Activated naive CD4-positive, alpha-beta T cell treated with anti-CD3 and anti-CD28 coated beads for 36 hours (primary cell): ENCODE results near the gene PRAC2. TPM values are rescaled to one million over a fixed set of nuclear protein-coding genes. Genes with fewer than 3 reads are reported as not detected.
A peak's percentile ranks its signal among the peaks of the same experiment; 100 is the strongest.

Experiments used
- CTCF ChIA-PET: fragments of 350-600 bp; sonication (Branson Sonifier 250); formaldehyde crosslinking; loops from one replicate; lab custom pipeline; 2021; ENCODE audit warnings: antibody characterized with exemption; lab: Charles Lee
- DNase-seq: peaks from one replicate; pipeline ENCODE4 v3.0.0-alpha.2; 2020
- H3K27ac Mint-ChIP-seq: one replicate; pipeline ENCODE4 v1.8.0; 2021; ENCODE audit warnings: mild to moderate bottlenecking, mixed read lengths
- H3K27me3 Mint-ChIP-seq: one replicate; pipeline ENCODE4 v1.8.0; 2021; ENCODE audit warnings: low read depth, mixed read lengths
- H3K36me3 Mint-ChIP-seq: one replicate; pipeline ENCODE4 v1.8.0; 2021; ENCODE audit warnings: low read depth, mixed read lengths
- H3K4me1 Mint-ChIP-seq: one replicate; pipeline ENCODE4 v1.8.0; 2021; ENCODE audit warnings: low read depth, mixed read lengths
- H3K4me3 Mint-ChIP-seq: one replicate; pipeline ENCODE4 v1.8.0; 2021; ENCODE audit warnings: mild to moderate bottlenecking, moderate library complexity, mixed read lengths
- H3K9me3 Mint-ChIP-seq: one replicate; pipeline ENCODE4 v1.8.0; 2021; ENCODE audit warnings: mixed read lengths
- intact Hi-C: fragments of 100-400 bp; cut with micrococcal nuclease; formaldehyde crosslinking; loops from one replicate; pipeline ENCODE4 v1.15.1; 2023
- total RNA-seq, 2 experiments: library from RNA; stranded (reverse); gene quantifications; one replicate each; pipeline ENCODE4 v1.2.3, GENCODE V29; 2021

The PRAC2 gene
- total RNA-seq, 2 experiments from 2014 or later, result not detected

- Mint-ChIP-seq H3K4me3 (peak within 1 kb of the TSS; percentile 46), H3K36me3 (no peaks in the 10 kb centered on the region), H3K27me3 (peaks cover 92% of the 10 kb centered on the region), H3K4me1 (peaks cover 41% of the 10 kb centered on the region), H3K9me3 (no peaks in the 10 kb centered on the region), H3K27ac (no peak within 1 kb of the TSS)
- CTCF ChIA-PET, result interaction anchor here (0.6 to 4.1 kb wide), 6 partner anchors 12 to 1192 kb away, joined by 3 to 64 read pairs (median 13); no protein-coding TSS in a partner anchor
- no peak for DNase-seq
- intact Hi-C loops, result loop anchor here (5.0 to 10.0 kb wide), 2 partner anchors 110 to 272 kb away; partner anchors contain the start of genes HOXB7 and IGF2BP1
Measured at GRCh38 chr17:48722201-48722907, 631 bp upstream of the PRAC2 start, which contains the start of gene PRAC1. Gene PRAC1, minus strand, starts transcription at chr17:48722518. Its CDS starts 126 bp downstream, at chr17:48722392.

DNA sequence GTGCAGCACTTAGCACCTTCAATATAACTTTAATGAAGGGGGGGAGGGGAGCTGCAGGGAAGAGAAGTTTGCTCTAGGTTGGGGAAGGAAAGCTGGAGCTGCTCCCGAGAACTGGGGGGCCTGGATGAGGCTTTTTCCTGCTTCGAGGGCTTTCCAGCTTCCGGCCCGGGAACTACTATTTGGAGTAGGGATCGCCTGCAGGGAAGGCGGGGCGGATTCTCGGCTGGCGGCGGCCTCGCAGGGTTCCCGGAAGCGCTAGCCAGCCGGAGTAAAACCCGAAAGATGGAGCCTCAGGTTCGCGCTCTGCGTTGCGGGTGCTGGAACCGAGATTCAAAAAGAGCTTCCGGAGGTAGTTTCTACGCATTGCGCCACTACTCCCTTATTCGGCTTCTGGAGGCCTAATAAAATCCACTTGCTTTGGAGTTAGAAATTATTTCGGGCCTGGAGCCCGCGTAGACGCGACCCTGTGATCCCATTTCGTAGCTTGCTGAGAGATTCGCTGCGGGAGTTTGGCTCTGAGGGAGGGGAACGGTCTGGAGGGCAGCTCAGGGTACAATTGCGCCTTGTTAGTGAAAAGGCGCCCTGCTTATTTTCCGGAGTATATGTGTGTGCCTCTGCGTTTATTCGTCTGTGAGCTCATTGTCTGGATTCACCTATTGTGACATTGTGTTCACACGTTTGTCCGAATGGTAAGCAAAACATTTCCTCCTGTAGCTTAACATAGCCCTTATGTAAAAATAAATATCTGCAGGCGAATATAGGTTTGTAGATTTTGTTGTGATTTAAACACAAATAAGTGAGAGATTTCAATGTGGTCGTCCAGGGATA is 652 bp downstream of the PRAC2 start:
- Mint-ChIP-seq H3K9me3 (no peaks in the 10 kb centered on the region), H3K27me3 (peaks cover 92% of the 10 kb centered on the region), H3K27ac (no peak overlapping the region), H3K4me3 (peak overlapping the region; percentile 46), H3K36me3 (no peaks in the 10 kb centered on the region), H3K4me1 (peaks cover 43% of the 10 kb centered on the region)
- DNase-seq, result no peak
- intact Hi-C loops, result loop anchor here (1.0 to 10.0 kb wide), 7 partner anchors 25 to 309 kb away; partner anchors contain the start of genes HOXB7 and IGF2BP1
- CTCF ChIA-PET, result interaction anchor here (0.5 to 4.1 kb wide), 40 partner anchors 8 to 1293 kb away, joined by 3 to 64 read pairs (median 4); no protein-coding TSS in a partner anchor

GRCh38 chr17:48724251-48725003 is 1.4 kb downstream of the PRAC2 start:
- peak overlapping the region; percentile 57 for H3K4me3 Mint-ChIP-seq
- peak; percentile 94 for DNase-seq
- H3K4me1 Mint-ChIP-seq, result peaks cover 43% of the 10 kb centered on the region
- intact Hi-C loops, result loop anchor here (1.0 to 10.0 kb wide), 7 partner anchors 24 to 308 kb away; partner anchors contain the start of genes HOXB7 and IGF2BP1
- CTCF ChIA-PET, result interaction anchor here (0.5 to 4.1 kb wide), 41 partner anchors 8 to 1292 kb away, joined by 3 to 64 read pairs (median 5); no protein-coding TSS in a partner anchor
- H3K9me3 Mint-ChIP-seq, result no peaks in the 10 kb centered on the region
- H3K27ac Mint-ChIP-seq, result no peak overlapping the region
- no peaks in the 10 kb centered on the region for H3K36me3 Mint-ChIP-seq
- H3K27me3 Mint-ChIP-seq, result peaks cover 92% of the 10 kb centered on the region

GRCh38 chr17:48725004-48725287 is 2.0 kb downstream of the PRAC2 start:
- Mint-ChIP-seq H3K4me1 (peaks cover 43% of the 10 kb centered on the region), H3K4me3 (peak overlapping the region; percentile 36), H3K27ac (no peak overlapping the region), H3K36me3 (no peaks in the 10 kb centered on the region), H3K9me3 (no peaks in the 10 kb centered on the region), H3K27me3 (peaks cover 92% of the 10 kb centered on the region)
- DNase-seq, result no peak
- CTCF ChIA-PET, result interaction anchor here (0.6 to 4.1 kb wide), 23 partner anchors 10 to 268 kb away, joined by 3 to 64 read pairs (median 8); no protein-coding TSS in a partner anchor
- intact Hi-C loops, result loop anchor here (2.0 to 10.0 kb wide), 3 partner anchors 24 to 270 kb away; partner anchors contain the start of gene IGF2BP1

DNA sequence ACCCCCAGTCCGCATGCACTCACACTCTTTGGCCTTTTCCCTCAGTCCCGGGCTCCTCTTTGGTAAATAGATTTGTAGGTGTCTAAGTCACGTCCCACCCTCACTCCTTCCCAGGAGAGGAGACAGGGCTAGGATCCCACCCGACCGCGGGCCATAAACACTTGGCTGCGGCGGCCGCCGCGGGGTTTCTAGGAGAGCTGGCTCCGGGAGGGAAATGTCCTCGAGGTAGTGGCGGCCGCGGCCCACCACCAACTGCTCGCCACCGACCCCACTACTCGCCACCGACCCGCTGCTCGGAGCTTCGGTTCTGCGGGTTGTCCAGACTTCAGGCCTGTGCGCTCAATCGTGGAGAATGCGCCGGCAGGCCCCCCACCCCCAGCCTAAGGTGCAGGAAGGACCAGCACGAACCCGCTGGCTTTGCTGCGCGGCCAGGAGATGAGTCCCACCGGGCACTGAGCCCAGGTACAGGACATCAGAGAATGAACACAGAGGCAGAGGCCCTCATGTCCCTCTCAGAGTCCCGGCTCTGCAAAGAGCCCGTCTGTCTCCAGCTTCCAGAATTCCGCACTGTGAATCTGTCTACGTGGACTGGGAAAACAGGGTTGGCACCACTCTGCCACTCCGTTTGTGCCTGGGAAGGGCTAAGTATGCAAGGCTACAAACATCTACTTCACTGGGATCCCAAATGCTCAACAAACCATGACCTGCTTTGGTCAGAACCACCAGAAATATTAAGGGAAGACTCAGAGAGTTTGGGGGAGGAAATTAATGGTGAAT is 2.5 kb downstream of the PRAC2 start:
- Mint-ChIP-seq H3K27ac (no peak overlapping the region), H3K4me1 (peaks cover 42% of the 10 kb centered on the region), H3K27me3 (peaks cover 92% of the 10 kb centered on the region), H3K4me3 (peak overlapping the region; percentile 36), H3K36me3 (no peaks in the 10 kb centered on the region), H3K9me3 (no peaks in the 10 kb centered on the region)
- DNase-seq, result no peak
- CTCF ChIA-PET, result interaction anchor here (0.6 to 4.1 kb wide), 24 partner anchors 9 to 159 kb away, joined by 3 to 64 read pairs (median 8); no protein-coding TSS in a partner anchor
- intact Hi-C loops, result loop anchor here (2.0 to 10.0 kb wide), 3 partner anchors 23 to 269 kb away; partner anchors contain the start of gene IGF2BP1

DNA sequence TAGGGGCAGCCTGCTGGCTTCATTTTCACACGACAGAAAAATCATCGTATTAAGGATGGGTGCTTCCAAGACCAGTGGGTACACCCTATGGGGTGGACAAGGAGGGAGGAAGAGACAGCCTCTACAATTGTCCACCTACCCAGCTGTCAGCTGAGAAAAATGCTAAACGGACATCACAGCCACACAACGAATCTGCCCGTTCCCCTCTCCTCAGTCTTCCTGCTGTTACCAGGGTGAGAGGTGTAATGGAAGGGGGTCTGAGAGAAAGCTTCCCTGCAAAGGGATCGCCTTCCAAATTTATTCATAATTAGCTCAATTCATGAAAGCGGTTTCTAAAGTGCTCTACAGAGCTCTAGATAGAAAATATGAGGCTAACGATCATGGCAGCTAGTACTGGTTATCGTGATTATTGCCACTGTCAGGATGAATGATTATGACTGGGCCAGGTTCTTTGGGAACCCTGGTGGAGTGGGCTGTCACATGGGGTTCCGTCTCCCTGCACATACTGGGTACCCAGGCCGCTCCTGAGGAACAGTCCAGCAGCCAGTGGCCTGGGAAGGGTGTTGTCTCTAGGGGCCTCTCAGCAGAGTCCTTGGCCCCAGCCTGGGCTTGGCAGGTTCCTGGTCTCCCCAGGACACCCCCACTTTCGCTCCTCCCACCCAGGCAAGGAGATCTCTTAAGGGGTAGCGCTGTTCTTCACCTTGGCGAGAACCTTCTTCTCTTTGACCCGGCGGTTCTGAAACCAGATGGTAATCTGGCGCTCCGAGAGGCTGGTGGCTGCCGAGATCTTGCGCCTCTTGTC is 3.3 kb downstream of the PRAC2 start:
- peaks cover 88% of the 10 kb centered on the region for H3K27me3 Mint-ChIP-seq
- intact Hi-C loops, result loop anchor here (10.0 kb wide), 1 partner anchor 268 kb away; the partner anchor contains the start of gene IGF2BP1
- CTCF ChIA-PET, result interaction anchor here (0.6 to 4.1 kb wide), 11 partner anchors 20 to 156 kb away, joined by 3 to 64 read pairs (median 4); no protein-coding TSS in a partner anchor
- H3K36me3 Mint-ChIP-seq, result no peaks in the 10 kb centered on the region
- H3K9me3 Mint-ChIP-seq, result no peaks in the 10 kb centered on the region
- H3K27ac Mint-ChIP-seq, result no peak overlapping the region
- no peak for DNase-seq
- H3K4me3 Mint-ChIP-seq, result no peak overlapping the region
- H3K4me1 Mint-ChIP-seq, result peaks cover 42% of the 10 kb centered on the region

- Mint-ChIP-seq H3K27me3 (peaks cover 85% of the 10 kb centered on the region), H3K4me3 (no peak overlapping the region), H3K4me1 (peaks cover 42% of the 10 kb centered on the region), H3K9me3 (no peaks in the 10 kb centered on the region), H3K36me3 (no peaks in the 10 kb centered on the region), H3K27ac (no peak overlapping the region)
- CTCF ChIA-PET, result interaction anchor here (0.6 to 4.1 kb wide), 8 partner anchors 7 to 153 kb away, joined by 3 to 64 read pairs (median 4); no protein-coding TSS in a partner anchor
- DNase-seq, result no peak
- intact Hi-C loops, result loop anchor here (10.0 kb wide), 1 partner anchor 268 kb away; the partner anchor contains the start of gene IGF2BP1
Measured at GRCh38 chr17:48726916-48727286, 3.9 kb downstream of the PRAC2 start.

DNA sequence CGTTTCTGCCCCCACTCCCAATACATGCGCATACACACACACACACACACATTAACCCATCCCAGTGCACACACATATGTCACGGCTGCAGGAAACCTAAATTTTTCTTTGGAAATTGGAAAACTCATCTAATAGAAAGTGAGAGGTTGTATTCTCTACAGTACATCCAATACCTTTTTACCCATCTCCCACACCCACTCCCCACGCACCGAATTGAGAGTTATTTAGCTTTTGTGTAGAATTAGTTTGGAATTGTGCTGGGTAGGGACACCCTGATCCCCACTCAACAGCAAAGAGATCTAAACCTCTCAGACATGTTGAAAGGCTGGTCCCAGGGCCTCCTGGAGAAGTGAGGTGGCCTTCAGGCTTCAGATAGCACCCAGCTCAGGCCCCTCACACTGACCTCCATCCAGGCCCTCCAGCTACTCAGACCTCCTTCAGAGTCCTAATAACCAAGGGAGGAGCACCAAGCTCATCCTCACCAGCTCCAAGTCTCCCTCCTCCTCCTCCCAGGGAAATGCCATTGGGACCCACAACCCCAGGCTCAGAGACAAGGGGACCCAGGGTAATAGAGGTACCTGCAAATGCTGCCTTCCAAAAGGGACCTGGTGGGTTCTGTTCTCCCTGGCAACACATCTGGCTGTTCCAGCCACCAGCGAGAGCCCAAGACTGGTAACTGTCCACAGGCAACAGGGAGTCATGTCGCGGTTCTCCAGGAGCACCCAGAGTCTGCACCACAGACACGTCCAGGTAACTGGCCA is 4.6 kb downstream of the PRAC2 start:
- Mint-ChIP-seq H3K36me3 (no peaks in the 10 kb centered on the region), H3K9me3 (no peaks in the 10 kb centered on the region), H3K4me1 (peaks cover 43% of the 10 kb centered on the region), H3K4me3 (no peak overlapping the region), H3K27ac (no peak overlapping the region), H3K27me3 (peaks cover 85% of the 10 kb centered on the region)
- intact Hi-C loops, result loop anchor here (10.0 kb wide), 1 partner anchor 267 kb away; the partner anchor contains the start of gene IGF2BP1
- CTCF ChIA-PET, result interaction anchor here (1.3 to 1.5 kb wide), 2 partner anchors 8 to 24 kb away, joined by 4 to 5 read pairs; no protein-coding TSS in a partner anchor
- DNase-seq, result no peak

DNA sequence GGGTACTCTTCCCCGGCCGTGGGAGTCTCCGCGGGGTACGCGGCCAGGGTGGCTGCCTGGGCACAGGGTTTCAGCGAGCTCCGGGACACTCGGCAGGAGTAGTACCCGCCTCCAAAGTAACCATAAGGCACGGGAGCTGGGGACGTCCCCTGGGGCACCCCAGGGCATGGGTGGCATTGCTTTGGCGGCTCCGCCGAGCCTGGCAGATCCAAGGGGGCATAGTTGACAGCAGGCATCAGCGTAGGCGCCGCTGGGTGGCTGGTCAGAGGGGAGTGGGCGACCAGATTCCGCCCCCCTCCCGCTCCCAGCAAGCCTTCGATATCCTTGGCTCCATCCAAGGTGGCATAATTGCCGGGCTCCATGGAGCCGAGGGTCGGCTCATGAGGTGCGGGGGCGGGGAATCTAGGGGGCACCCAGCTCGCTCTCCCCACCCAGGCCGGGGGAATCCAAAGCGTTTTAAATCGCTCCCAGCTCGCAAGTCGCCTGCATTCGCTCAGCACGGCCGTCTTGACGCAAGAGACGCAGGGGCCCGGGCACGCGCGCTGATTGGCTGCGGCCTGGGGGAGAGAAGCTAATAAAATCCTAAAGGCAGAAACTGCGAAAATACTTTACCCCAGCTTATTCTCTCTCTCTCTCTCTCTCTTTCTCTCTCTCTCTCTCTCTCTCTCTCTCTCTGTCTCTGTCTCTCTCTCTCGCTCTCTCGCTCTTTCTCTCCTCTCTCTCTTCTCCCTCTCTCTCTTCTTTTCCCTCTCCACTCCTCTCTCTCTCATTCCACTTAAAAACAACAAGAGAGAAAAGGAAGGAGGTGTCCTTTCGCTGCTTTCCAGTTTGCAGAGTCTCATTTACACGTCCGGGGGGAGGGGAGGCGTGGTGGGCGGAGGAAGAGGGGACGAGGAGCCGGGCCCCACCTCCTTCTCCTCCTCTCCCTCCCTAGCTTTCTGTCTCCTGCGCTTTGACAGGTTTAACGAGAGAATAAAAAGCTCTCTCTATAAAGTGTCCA is 5.5 kb downstream of the PRAC2 start, which contains the start of gene HOXB13:
Gene HOXB13 (minus strand): TSS at position 519 of the 1,000 bp plus-strand sequence. CDS start 157 bp downstream, at position 362.
- H3K9me3 Mint-ChIP-seq, result no peaks in the 10 kb centered on the region
- H3K36me3 Mint-ChIP-seq, result no peaks in the 10 kb centered on the region
- H3K27me3 Mint-ChIP-seq, result peaks cover 85% of the 10 kb centered on the region
- peaks cover 40% of the 10 kb centered on the region for H3K4me1 Mint-ChIP-seq
- intact Hi-C loops, result loop anchor here (10.0 kb wide), 1 partner anchor 266 kb away; the partner anchor contains the start of gene IGF2BP1
- H3K27ac Mint-ChIP-seq, result no peak within 1 kb of the TSS
- CTCF ChIA-PET, result interaction anchor here (0.7 to 1.5 kb wide), 5 partner anchors 9 to 156 kb away, joined by 3 to 5 read pairs (median 3); no protein-coding TSS in a partner anchor
- peak within 1 kb of the TSS; percentile 58 for H3K4me3 Mint-ChIP-seq
- DNase-seq, result peak; percentile 56
